Stimulated activated CD4-positive, alpha-beta T cell treated with anti-CD3 and anti-CD28 coated beads, Interleukin-4, amount 100 ng/mL, for 4 hours (primary cell): ENCODE results near the gene TSPAN31.

Source experiments
- DNase-seq, 2 experiments: peaks; one replicate each; pipeline ENCODE4 v3.0.0-alpha.2; 2020

TSPAN31 gene

DNA sequence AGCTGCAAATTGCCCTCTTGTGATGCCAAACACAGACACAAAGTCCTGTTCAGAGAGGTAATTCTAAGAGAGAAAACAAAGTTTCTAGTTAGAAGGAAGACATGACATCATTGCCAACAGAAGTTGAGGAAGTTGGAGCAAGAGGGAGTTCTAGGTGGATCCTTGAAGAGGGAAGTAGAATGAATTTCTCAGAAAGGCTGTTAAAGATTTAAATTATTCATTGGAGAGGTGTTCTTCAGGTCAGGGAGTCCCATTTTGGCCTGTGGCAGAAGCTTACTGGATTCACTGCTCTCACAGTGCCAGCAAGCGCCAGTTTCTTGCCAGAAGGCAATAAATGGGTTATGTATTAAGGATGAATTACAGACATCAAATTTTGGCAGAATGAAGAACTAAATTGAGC lies 53.1 kb downstream of the TSPAN31 start:
- no peak for DNase-seq
